ENCODE data around the gene GALNT17.

The GALNT17 gene

DNA sequence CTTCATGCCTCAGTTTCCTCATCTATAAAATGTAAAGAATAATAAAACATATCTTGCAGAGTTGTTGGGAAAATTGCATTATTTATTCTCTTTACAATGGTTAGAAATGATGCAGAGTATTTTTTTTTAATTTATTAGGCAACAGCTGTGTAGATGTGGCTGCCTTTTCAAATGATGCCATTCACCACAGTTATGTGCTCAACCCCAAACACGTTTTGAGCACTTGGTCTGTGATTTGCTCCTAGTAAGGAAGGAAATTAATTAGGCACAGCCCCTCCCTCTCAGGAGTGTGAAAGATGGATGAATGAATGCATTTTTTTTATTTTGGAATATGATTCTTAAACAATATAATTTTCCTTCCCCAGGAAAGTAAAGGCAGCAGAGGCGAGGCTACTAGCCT, 575.1 kb downstream of the GALNT17 start:
- Histone ChIP-seq H3F3A (ENCODE audit: low read depth) (no peaks in the 10 kb centered on the region), H4K20me1 (ENCODE audit: insufficient read depth, low read length, poor library complexity, severe bottlenecking) (no peaks in the 10 kb centered on the region), H3K9me3 (ENCODE audit: insufficient read depth, low read depth, low read length) (no peaks in the 10 kb centered on the region; the same call in 1 of the 2 replicates), H3K9ac (ENCODE audit: low read depth, low read length, poor library complexity, severe bottlenecking) (no peak overlapping the region), H3K36me3 (ENCODE audit: insufficient read depth, low read length) (no peaks in the 10 kb centered on the region), H3K4me1 (ENCODE audit: insufficient read depth, low read length, poor library complexity, severe bottlenecking) (no peaks in the 10 kb centered on the region), H2AFZ (ENCODE audit: low read length) (no peak overlapping the region), H3K27me3 (ENCODE audit: insufficient read depth, low read length, poor library complexity, severe bottlenecking) (no peaks in the 10 kb centered on the region), H3K79me2 (ENCODE audit: insufficient read depth, low read length) (no peaks in the 10 kb centered on the region), H3K4me3 (ENCODE audit: low read length, poor library complexity, severe bottlenecking) (no peak overlapping the region), H3K4me2 (ENCODE audit: low read depth, low read length, poor library complexity, severe bottlenecking) (no peak overlapping the region), H3K9me2 (replicated peaks; ENCODE audit: low read depth, low read length) (no peaks in the 10 kb centered on the region)
- TF ChIP-seq EZH2phosphoT487 (IDR thresholded peaks at IDR 0.05; ENCODE audit: borderline replicate concordance) (no peak), CTCF (conservative IDR thresholded peaks at IDR 0.05; ENCODE audit: low read length) (no peak)

GRCh38 chr7:71708710-71709109, 576.8 kb downstream of the GALNT17 start:
- no peaks in the 10 kb centered on the region for H4K20me1 ChIP-seq (ENCODE audit: insufficient read depth, low read length, poor library complexity, severe bottlenecking)
- TF ChIP-seq EZH2phosphoT487 (IDR thresholded peaks at IDR 0.05; ENCODE audit: borderline replicate concordance), result no peak
- no peak for TF ChIP-seq CTCF (conservative IDR thresholded peaks at IDR 0.05; ENCODE audit: low read length)
- H3K36me3 ChIP-seq (ENCODE audit: insufficient read depth, low read length), result no peaks in the 10 kb centered on the region
- no peaks in the 10 kb centered on the region for H3K4me1 ChIP-seq (ENCODE audit: insufficient read depth, low read length, poor library complexity, severe bottlenecking)
- H3K79me2 ChIP-seq (ENCODE audit: insufficient read depth, low read length), result no peaks in the 10 kb centered on the region
- H3K4me3 ChIP-seq (ENCODE audit: low read length, poor library complexity, severe bottlenecking), result no peak overlapping the region
- no peaks in the 10 kb centered on the region for H3K27me3 ChIP-seq (ENCODE audit: insufficient read depth, low read length, poor library complexity, severe bottlenecking)
- no peaks in the 10 kb centered on the region for H3K9me2 ChIP-seq (replicated peaks; ENCODE audit: low read depth, low read length)
- no peak overlapping the region for H3K9ac ChIP-seq (ENCODE audit: low read depth, low read length, poor library complexity, severe bottlenecking)
- H2AFZ ChIP-seq (ENCODE audit: low read length), result no peak overlapping the region
- no peaks in the 10 kb centered on the region for H3F3A ChIP-seq (ENCODE audit: low read depth)
- no peaks in the 10 kb centered on the region; the same call in 1 of the 2 replicates for H3K9me3 ChIP-seq (ENCODE audit: insufficient read depth, low read depth, low read length)
- H3K4me2 ChIP-seq (ENCODE audit: low read depth, low read length, poor library complexity, severe bottlenecking), result no peak overlapping the region

DNA sequence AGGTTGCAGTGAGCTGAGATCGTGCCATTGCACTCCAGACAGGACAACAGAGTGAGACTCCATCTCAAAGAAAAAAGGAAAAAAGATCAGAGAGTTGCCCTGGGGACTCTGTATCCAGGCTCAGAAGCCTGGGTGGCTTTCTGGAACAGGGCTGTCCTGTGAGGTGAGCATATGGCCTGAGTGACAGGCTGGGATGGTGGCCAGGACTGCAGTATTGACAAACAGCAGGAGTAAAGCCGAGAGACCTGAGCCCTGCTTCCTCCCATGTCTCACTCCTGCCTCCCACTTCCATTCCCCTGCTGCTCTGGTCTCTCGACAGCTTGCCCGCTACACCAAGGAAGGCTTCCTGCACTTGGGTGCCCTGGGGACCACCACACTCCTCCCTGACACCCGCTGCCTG, 578.5 kb downstream of the GALNT17 start:
- no peaks in the 10 kb centered on the region for H3K79me2 ChIP-seq (ENCODE audit: insufficient read depth, low read length)
- H3K9me3 ChIP-seq (ENCODE audit: insufficient read depth, low read depth, low read length), result no peaks in the 10 kb centered on the region; the same call in 1 of the 2 replicates

More for the DNA sequence above, 578.5 kb downstream of the GALNT17 start:
- TF ChIP-seq EZH2phosphoT487 (IDR thresholded peaks at IDR 0.05; ENCODE audit: borderline replicate concordance) (no peak), CTCF (conservative IDR thresholded peaks at IDR 0.05; ENCODE audit: low read length) (no peak)
- no peak overlapping the region for H3K4me2 ChIP-seq (ENCODE audit: low read depth, low read length, poor library complexity, severe bottlenecking)
- H3K27me3 ChIP-seq (ENCODE audit: insufficient read depth, low read length, poor library complexity, severe bottlenecking), result no peaks in the 10 kb centered on the region
- H4K20me1 ChIP-seq (ENCODE audit: insufficient read depth, low read length, poor library complexity, severe bottlenecking), result no peaks in the 10 kb centered on the region
- H3K9me2 ChIP-seq (replicated peaks; ENCODE audit: low read depth, low read length), result no peaks in the 10 kb centered on the region
- H3F3A ChIP-seq (ENCODE audit: low read depth), result no peaks in the 10 kb centered on the region
- no peak overlapping the region for H3K9ac ChIP-seq (ENCODE audit: low read depth, low read length, poor library complexity, severe bottlenecking)
- H3K4me1 ChIP-seq (ENCODE audit: insufficient read depth, low read length, poor library complexity, severe bottlenecking), result no peaks in the 10 kb centered on the region
- no peaks in the 10 kb centered on the region for H3K36me3 ChIP-seq (ENCODE audit: insufficient read depth, low read length)
- no peak overlapping the region for H2AFZ ChIP-seq (ENCODE audit: low read length)
- no peak overlapping the region for H3K4me3 ChIP-seq (ENCODE audit: low read length, poor library complexity, severe bottlenecking)

Measured in Loucy (cell line).